ENCODE results near the gene STXBP5. TPM values are rescaled to one million over a fixed set of nuclear protein-coding genes. Genes with fewer than 3 reads are reported as not detected.

The STXBP5 gene
- total RNA-seq, 1 donor from 2014 or later = 22.3 TPM

- Mint-ChIP-seq H3K27ac (no peak overlapping the region), H3K9me3 (no peaks in the 10 kb centered on the region), H3K36me3 (ENCODE audit: low read depth) (no peaks in the 10 kb centered on the region), H3K4me3 (no peak overlapping the region), H3K27me3 (no peaks in the 10 kb centered on the region), H3K4me1 (no peaks in the 10 kb centered on the region)
- ChIA-PET POLR2A (no interaction called here), CTCF (no interaction called here)
- no peak for DNase-seq
- intact Hi-C loops (cut with micrococcal nuclease) = no loop called here
- TF ChIP-seq, protein P1, sequence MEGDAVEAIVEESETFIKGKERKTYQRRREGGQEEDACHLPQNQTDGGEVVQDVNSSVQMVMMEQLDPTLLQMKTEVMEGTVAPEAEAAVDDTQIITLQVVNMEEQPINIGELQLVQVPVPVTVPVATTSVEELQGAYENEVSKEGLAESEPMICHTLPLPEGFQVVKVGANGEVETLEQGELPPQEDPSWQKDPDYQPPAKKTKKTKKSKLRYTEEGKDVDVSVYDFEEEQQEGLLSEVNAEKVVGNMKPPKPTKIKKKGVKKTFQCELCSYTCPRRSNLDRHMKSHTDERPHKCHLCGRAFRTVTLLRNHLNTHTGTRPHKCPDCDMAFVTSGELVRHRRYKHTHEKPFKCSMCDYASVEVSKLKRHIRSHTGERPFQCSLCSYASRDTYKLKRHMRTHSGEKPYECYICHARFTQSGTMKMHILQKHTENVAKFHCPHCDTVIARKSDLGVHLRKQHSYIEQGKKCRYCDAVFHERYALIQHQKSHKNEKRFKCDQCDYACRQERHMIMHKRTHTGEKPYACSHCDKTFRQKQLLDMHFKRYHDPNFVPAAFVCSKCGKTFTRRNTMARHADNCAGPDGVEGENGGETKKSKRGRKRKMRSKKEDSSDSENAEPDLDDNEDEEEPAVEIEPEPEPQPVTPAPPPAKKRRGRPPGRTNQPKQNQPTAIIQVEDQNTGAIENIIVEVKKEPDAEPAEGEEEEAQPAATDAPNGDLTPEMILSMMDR (IDR thresholded peaks at IDR 0.05) = no peak
- ATAC-seq (ENCODE audit: low read depth) = no peak
Measured at GRCh38 chr6:147169529-147169928, 34.7 kb upstream of the STXBP5 start.

GRCh38 chr6:147170269-147170668 lies 33.9 kb upstream of the STXBP5 start:
- DNase-seq = no peak
- no peak for ATAC-seq (ENCODE audit: low read depth)
- Mint-ChIP-seq H3K9me3 (no peaks in the 10 kb centered on the region), H3K4me3 (no peak overlapping the region), H3K36me3 (ENCODE audit: low read depth) (no peaks in the 10 kb centered on the region), H3K27ac (no peak overlapping the region), H3K27me3 (no peaks in the 10 kb centered on the region), H3K4me1 (no peaks in the 10 kb centered on the region)
- TF ChIP-seq, protein P1 (IDR thresholded peaks at IDR 0.05) = no peak
- intact Hi-C loops (cut with micrococcal nuclease) = no loop called here
- ChIA-PET CTCF (no interaction called here), POLR2A (no interaction called here)

- Mint-ChIP-seq H3K36me3 (ENCODE audit: low read depth) (no peaks in the 10 kb centered on the region), H3K27me3 (no peaks in the 10 kb centered on the region), H3K4me3 (no peak overlapping the region), H3K4me1 (no peaks in the 10 kb centered on the region), H3K9me3 (no peaks in the 10 kb centered on the region), H3K27ac (no peak overlapping the region)
- intact Hi-C loops (cut with micrococcal nuclease) = no loop called here
- TF ChIP-seq, protein P1 (IDR thresholded peaks at IDR 0.05) = no peak
- no peak for ATAC-seq (ENCODE audit: low read depth)
- ChIA-PET POLR2A (no interaction called here), CTCF (no interaction called here)
- no peak for DNase-seq
Measured at GRCh38 chr6:147173140-147173539, 31.1 kb upstream of the STXBP5 start.

GRCh38 chr6:147173675-147174308 lies 30.4 kb upstream of the STXBP5 start:
- H3K27ac Mint-ChIP-seq = no peak overlapping the region
- TF ChIP-seq, protein P1 (IDR thresholded peaks at IDR 0.05) = no peak
- H3K9me3 Mint-ChIP-seq = no peaks in the 10 kb centered on the region
- H3K4me1 Mint-ChIP-seq = no peaks in the 10 kb centered on the region
- ChIA-PET POLR2A (no interaction called here), CTCF (no interaction called here)
- intact Hi-C loops (cut with micrococcal nuclease) = no loop called here
- DNase-seq (no peak), ATAC-seq (ENCODE audit: low read depth) (no peak)
- no peaks in the 10 kb centered on the region for H3K36me3 Mint-ChIP-seq (ENCODE audit: low read depth)
- H3K4me3 Mint-ChIP-seq = no peak overlapping the region
- no peaks in the 10 kb centered on the region for H3K27me3 Mint-ChIP-seq

DNA sequence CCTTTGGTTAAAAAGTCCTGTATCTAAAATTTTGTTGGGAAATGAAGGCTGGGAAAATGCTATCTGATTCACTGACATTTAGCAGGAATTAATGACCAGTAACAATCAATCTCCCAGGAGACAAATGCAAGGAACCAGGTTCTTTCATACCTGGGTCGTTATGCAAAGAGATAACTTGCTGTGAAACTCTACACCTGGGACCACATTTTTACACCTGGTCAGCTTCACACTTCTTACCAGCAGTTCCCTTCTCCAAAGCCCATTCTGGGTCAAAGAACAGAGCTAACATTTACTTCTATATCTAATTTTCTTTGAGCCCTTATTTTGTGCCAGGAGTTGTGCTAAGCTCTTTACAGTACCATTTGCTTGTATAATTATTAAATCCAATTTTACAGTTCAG lies 27.4 kb upstream of the STXBP5 start:
- ChIA-PET CTCF (no interaction called here), POLR2A (no interaction called here)
- intact Hi-C loops (cut with micrococcal nuclease) = no loop called here
- H3K27ac Mint-ChIP-seq = no peak overlapping the region
- ATAC-seq (ENCODE audit: low read depth) (no peak), DNase-seq (no peak)
- no peaks in the 10 kb centered on the region for H3K36me3 Mint-ChIP-seq (ENCODE audit: low read depth)
- H3K9me3 Mint-ChIP-seq = no peaks in the 10 kb centered on the region
- no peak overlapping the region for H3K4me3 Mint-ChIP-seq
- peaks cover 5% of the 10 kb centered on the region for H3K27me3 Mint-ChIP-seq
- TF ChIP-seq, protein P1 (IDR thresholded peaks at IDR 0.05) = no peak
- no peaks in the 10 kb centered on the region for H3K4me1 Mint-ChIP-seq

All from activated B cell treated with CpG ODN at 0.5 μM for 24 hours (primary cell).